Nephron (organoid): ENCODE measurements around the gene NDUFB10.
A peak's percentile ranks its signal among the peaks of the same experiment; 100 is the strongest.
"Not testable (repeated sequence)": the region's sequence is repeated elsewhere in the genome, so short reads cannot be mapped to it uniquely, and the experiment has no call there.

ENCODE experiments used
- H3K27ac Mint-ChIP-seq, 3 experiments: 2 replicates each; pipeline ENCODE4 v1.8.0; 2020; ENCODE audit warnings: mixed read lengths in 3 of 3, mild to moderate bottlenecking in 2 of 3, moderate library complexity in 1 of 3
- H3K27me3 Mint-ChIP-seq: 2 replicates; pipeline ENCODE4 v1.8.0; 2021; ENCODE audit warnings: low read depth, mild to moderate bottlenecking, moderate library complexity, mixed read lengths
- H3K36me3 Mint-ChIP-seq: 2 replicates; pipeline ENCODE4 v1.8.0; 2020; ENCODE audit warnings: low read depth, mixed read lengths
- H3K4me1 Mint-ChIP-seq: 2 replicates; pipeline ENCODE4 v1.8.0; 2020; ENCODE audit warnings: mixed read lengths
- H3K4me3 Mint-ChIP-seq, 3 experiments: 2 replicates each; pipeline ENCODE4 v1.8.0; 2020; ENCODE audit warnings: mild to moderate bottlenecking in 3 of 3, mixed read lengths in 3 of 3, moderate library complexity in 2 of 3
- H3K9me3 Mint-ChIP-seq: 2 replicates; pipeline ENCODE4 v1.8.0; 2020; ENCODE audit warnings: mixed read lengths
- TF ChIP-seq, protein P1 (sequence below), 3 experiments: fragments of 200-600 bp; sonication (generic); IDR thresholded peaks; one replicate each; pipeline ENCODE4 v1.5.0; 2021; ENCODE audit warnings: antibody characterized with exemption in 3 of 3; ENCODE audit not compliant: unreplicated experiment in 3 of 3

The NDUFB10 gene

DNA sequence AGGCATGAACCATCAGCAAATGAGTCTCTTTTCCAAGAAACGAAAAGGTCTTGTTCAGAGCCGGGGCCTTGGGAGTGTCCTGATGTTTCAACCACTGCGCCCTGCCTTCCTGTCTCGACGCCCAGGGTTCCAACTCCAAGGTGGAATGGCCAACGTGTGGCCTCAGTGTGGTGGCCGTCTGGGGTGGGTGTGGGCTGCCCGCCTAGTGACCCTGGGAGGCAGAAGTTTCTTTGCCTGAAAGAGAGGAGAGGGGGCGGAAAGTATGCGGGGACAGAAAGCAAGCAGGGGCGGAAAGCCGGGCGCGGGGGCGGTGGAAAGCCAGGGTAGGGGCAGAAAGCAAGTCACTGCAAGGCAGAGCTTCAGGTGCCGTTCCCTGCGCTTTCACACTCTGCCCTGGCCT is 20.4 kb upstream of the NDUFB10 start:
- H3K36me3 Mint-ChIP-seq, result peaks cover 13% of the 10 kb centered on the region
- no peaks in the 10 kb centered on the region for H3K27me3 Mint-ChIP-seq
- peak overlapping the region in 2 of 3 experiments; percentile 25 to 27 for H3K4me3 Mint-ChIP-seq
- no peaks in the 10 kb centered on the region for H3K9me3 Mint-ChIP-seq
- peak overlapping the region in 1 of 3 experiments; percentile 70 for H3K27ac Mint-ChIP-seq
- TF ChIP-seq, protein P1, sequence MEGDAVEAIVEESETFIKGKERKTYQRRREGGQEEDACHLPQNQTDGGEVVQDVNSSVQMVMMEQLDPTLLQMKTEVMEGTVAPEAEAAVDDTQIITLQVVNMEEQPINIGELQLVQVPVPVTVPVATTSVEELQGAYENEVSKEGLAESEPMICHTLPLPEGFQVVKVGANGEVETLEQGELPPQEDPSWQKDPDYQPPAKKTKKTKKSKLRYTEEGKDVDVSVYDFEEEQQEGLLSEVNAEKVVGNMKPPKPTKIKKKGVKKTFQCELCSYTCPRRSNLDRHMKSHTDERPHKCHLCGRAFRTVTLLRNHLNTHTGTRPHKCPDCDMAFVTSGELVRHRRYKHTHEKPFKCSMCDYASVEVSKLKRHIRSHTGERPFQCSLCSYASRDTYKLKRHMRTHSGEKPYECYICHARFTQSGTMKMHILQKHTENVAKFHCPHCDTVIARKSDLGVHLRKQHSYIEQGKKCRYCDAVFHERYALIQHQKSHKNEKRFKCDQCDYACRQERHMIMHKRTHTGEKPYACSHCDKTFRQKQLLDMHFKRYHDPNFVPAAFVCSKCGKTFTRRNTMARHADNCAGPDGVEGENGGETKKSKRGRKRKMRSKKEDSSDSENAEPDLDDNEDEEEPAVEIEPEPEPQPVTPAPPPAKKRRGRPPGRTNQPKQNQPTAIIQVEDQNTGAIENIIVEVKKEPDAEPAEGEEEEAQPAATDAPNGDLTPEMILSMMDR (IDR thresholded peaks at IDR 0.05; ENCODE audit: unreplicated experiment in 3 of 3), result no peak
- peaks cover 6% of the 10 kb centered on the region for H3K4me1 Mint-ChIP-seq

DNA sequence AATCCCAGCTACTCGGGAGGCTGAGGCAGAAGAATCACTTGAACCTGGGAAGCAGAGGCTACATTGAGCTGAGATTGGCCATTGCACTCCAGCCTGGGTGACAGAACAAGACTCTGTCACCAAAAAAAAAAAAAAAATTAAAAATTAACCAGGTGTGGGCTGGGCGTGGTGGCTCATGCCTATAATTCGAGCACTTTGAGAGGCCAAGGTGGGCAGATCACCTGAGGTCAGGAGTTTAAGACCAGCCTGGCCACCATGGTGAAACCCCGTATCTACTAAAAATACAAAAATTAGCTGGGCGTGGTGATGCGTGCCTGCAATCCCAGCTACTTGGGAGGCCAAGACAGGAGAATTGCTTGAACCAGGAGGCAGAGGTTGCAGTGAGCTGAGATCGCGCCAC is 19.5 kb upstream of the NDUFB10 start:
- Mint-ChIP-seq H3K36me3 (peaks cover 13% of the 10 kb centered on the region), H3K27ac (peak overlapping the region in 1 of 3 experiments; percentile 82), H3K4me3 (peak overlapping the region in 1 of 3 experiments; percentile 93)
- H3K9me3 Mint-ChIP-seq, H3K4me1 Mint-ChIP-seq, H3K27me3 Mint-ChIP-seq: not testable (repeated sequence)

DNA sequence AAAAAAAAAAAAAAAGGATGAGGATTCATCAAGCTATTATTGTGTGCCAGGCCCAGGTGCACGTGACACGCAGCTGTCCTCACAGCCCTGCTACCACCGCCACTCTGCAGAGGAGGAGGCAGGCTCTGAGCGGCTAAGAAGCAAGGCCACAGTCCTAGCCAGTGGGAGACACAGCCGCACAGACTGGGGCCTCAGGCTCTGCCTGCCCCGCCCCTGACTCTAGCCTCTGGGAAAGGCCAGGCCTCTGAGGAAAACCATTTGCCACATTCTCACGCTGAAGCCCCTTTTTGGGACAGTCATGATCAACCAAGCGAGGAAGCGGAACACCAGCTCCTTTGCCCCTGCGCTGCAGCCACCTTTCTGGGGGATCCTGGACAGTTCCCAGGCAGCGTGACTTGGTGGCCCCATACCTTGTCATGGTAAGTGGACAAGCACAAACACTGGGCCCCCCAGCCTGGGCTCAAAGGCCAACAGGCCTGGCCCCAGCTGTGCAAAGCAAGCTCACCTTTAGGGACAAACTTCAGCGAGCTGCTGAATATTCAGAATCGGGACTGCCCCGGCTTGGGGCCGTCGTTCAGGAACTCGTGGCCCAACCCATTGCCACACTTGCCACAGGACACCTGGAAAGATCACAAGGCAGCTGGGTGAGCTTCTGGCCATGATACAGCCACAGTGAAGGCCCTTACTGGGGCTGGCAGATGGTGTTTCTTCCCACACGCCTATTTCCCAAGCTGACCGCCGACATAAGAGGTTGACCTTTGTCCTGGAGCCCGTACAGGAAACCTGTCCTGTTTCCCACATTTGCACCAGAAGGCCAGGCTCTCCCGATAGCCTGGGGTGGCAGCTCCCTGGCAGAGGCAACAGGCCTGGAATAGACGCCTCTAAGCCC is 18.8 kb upstream of the NDUFB10 start:
- peaks cover 6% of the 10 kb centered on the region for H3K4me1 Mint-ChIP-seq
- H3K27me3 Mint-ChIP-seq, result no peaks in the 10 kb centered on the region
- H3K36me3 Mint-ChIP-seq, result peaks cover 13% of the 10 kb centered on the region

DNA sequence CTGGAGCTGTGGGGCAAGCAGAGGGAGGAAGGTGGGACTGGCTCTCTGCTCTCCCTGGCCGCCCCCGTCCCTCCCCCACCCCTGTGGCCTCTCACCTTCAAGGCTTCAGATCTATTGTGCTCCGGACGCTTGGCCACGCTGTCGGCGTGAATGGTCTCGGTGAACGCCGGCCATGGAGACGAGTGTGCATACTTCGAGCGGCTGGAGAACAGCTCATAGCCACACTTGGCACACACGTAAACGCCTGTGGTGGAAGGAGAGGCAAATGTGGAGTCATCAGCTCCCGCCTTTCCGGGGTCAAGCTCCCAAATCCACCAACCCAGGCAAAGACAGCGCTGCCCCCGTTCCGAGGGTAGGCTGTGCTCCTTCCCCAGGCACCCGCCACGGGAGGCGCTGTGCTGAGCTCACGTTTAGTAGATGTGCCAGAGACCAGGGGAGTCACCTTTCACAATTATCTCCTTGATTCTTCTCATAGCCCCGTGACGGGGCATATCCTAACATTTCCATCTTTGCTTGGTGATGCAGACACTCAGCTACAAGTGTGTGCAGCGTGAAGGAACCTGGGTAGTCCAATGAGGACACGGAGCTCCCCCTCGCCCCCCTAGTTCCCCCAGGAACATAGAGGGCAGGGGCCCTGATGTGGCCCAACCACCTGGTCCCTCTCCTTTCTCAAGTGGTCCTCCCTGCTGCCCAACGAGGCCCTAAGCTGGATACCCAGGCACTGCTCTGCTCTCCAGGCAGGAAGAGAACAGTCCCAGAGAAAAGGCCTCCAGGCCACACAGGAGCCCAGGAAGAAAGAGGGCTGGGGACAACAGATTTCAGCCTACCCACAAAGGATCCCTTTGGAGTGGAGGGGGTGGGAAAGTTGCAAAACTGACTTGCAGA is 17.9 kb upstream of the NDUFB10 start:
- peak overlapping the region; percentile 85 to 93 (median 88) for H3K4me3 Mint-ChIP-seq
- H3K27me3 Mint-ChIP-seq, result no peaks in the 10 kb centered on the region
- H3K9me3 Mint-ChIP-seq, result no peaks in the 10 kb centered on the region
- peak overlapping the region; percentile 13 to 82 (median 72) for H3K27ac Mint-ChIP-seq
- H3K4me1 Mint-ChIP-seq, result peaks cover 6% of the 10 kb centered on the region
- H3K36me3 Mint-ChIP-seq, result peaks cover 13% of the 10 kb centered on the region
- TF ChIP-seq, protein P1 (IDR thresholded peaks at IDR 0.05; ENCODE audit: unreplicated experiment in 3 of 3), result peak; percentile 20 to 45 (median 31)

More for the DNA sequence above, 18.8 kb upstream of the NDUFB10 start:
- TF ChIP-seq, protein P1 (IDR thresholded peaks at IDR 0.05; ENCODE audit: unreplicated experiment in 3 of 3), result no peak
- Mint-ChIP-seq H3K4me3 (peak overlapping the region; percentile 48 to 93 (median 49)), H3K27ac (peak overlapping the region in 2 of 3 experiments; percentile 18 to 82), H3K9me3 (no peaks in the 10 kb centered on the region)

DNA sequence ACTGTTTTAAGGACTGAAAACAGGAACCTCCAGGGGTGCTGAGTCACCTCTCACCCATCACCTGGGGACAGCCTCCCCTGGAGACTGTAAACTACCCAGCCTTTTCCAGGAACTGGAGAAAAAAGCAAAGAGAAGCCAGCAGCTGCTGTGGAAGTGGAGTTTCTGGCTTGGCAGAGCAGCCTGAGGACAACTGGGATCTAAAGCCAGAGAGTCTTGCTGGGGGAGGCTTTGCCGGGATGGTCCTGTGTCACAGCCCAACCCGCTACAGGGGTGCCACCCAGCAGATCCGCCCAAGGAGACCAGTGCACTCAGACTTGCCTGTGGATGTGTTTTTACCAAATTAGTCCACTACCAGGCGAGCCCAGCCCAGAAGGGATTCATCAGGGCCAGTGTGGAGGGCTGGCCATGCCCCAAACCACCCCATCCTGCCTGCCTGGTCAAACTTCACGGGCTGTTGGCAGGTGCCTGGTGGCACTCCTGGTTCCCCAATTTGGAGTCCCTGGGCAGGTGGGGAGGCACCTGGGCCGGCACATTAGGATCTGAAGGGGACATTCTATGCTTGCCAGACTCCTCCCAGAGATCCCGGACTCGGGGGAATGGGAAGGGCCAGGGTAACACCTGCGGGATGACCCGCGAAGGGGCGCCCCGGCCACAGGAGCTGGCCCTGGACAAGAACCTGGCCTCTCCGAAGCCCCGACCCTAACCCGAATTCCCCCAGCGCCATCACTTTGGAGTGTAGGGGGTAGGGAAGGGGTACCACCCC is 17.1 kb upstream of the NDUFB10 start:
- Mint-ChIP-seq H3K9me3 (no peaks in the 10 kb centered on the region), H3K27ac (peak overlapping the region in 1 of 3 experiments; percentile 82), H3K4me1 (peaks cover 6% of the 10 kb centered on the region), H3K27me3 (no peaks in the 10 kb centered on the region), H3K4me3 (peak overlapping the region; percentile 85 to 93 (median 88)), H3K36me3 (peaks cover 8% of the 10 kb centered on the region)
- TF ChIP-seq, protein P1 (IDR thresholded peaks at IDR 0.05; ENCODE audit: unreplicated experiment in 3 of 3), result no peak
